Body of pancreas (tissue), 4 donors: Measurements from ENCODE around the gene GRM8.

Experiments
- CTCF ChIP-seq, 7 experiments: fragments of 450-650 bp in 4 of 7; fragments of 200-600 bp in 3 of 7; sonication (generic) in 3 of 7; IDR thresholded peaks; one replicate each; pipeline ENCODE4 v1.5.1; 2016 to 2019; ENCODE audit warnings: antibody characterized with exemption in 7 of 7
- POLR2A ChIP-seq, 3 donors: fragments of 450-650 bp; IDR thresholded peaks; one replicate each; pipeline ENCODE4 v1.6.1; 2016; ENCODE audit warnings: antibody characterized with exemption in 3 of 3, mild to moderate bottlenecking in 2 of 3

- TF ChIP-seq CTCF (IDR thresholded peaks at IDR 0.05): no peak
- TF ChIP-seq POLR2A (IDR thresholded peaks at IDR 0.05): no peak
Measured at GRCh38 chr7:126700807-126701604, 551.7 kb downstream of the GRM8 start.
